ENCODE results near the gene DYNC1I1.

Gene DYNC1I1

DNA sequence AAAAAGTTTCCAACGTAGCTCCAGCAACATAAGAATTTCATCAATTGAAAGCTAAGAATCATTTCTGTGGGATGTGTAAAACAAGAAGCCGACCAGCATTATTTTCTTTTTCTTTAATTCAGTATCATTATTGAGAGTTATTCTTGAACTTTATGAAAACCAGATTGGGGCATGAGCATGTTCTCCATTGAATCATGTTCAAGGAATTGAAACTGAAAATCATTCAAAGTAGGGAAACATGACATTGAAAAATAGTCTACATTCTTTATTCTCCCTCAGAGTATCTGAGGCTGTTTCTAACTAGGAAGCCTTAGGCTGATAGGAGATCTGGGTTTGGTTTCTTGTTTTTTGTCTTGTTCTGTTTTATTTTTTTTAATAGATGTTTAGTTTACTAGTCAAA, 253.7 kb downstream of the DYNC1I1 start:
- H3K9ac ChIP-seq: no peak overlapping the region
- H3K4me3 ChIP-seq: no peak overlapping the region
- H3K27me3 ChIP-seq: no peaks in the 10 kb centered on the region
- no peak for TF ChIP-seq Cebpa-rat (IDR thresholded peaks at IDR 0.05)
- no peak overlapping the region for H3K27ac ChIP-seq
- H3K9me3 ChIP-seq: no peaks in the 10 kb centered on the region
- peaks cover 6% of the 10 kb centered on the region; the same call in 1 of the 2 replicates for H3K4me1 ChIP-seq
- no peaks in the 10 kb centered on the region for H4K20me1 ChIP-seq
- H3K4me2 ChIP-seq: no peak overlapping the region
- H3K36me3 ChIP-seq: no peaks in the 10 kb centered on the region

- H4K20me1 ChIP-seq: no peaks in the 10 kb centered on the region
- H3K4me1 ChIP-seq: peaks cover 6% of the 10 kb centered on the region; the same call in 1 of the 2 replicates
- H3K27ac ChIP-seq: no peak overlapping the region
- H3K4me3 ChIP-seq: no peak overlapping the region
- no peaks in the 10 kb centered on the region for H3K27me3 ChIP-seq
- H3K9me3 ChIP-seq: no peaks in the 10 kb centered on the region
- H3K9ac ChIP-seq: no peak overlapping the region
- H3K4me2 ChIP-seq: no peak overlapping the region
- TF ChIP-seq Cebpa-rat (IDR thresholded peaks at IDR 0.05): no peak
- no peaks in the 10 kb centered on the region for H3K36me3 ChIP-seq
Measured at GRCh38 chr7:96026611-96027010, 254.3 kb downstream of the DYNC1I1 start.

- H3K9ac ChIP-seq: no peak overlapping the region
Measured at GRCh38 chr7:96028729-96029128, 256.4 kb downstream of the DYNC1I1 start.

GRCh38 chr7:96033009-96033598, 260.8 kb downstream of the DYNC1I1 start:
- Histone ChIP-seq H3K9ac (no peak overlapping the region), H4K20me1 (no peaks in the 10 kb centered on the region), H3K9me3 (no peaks in the 10 kb centered on the region), H3K4me2 (no peak overlapping the region), H3K4me3 (no peak overlapping the region), H3K27me3 (no peaks in the 10 kb centered on the region), H3K36me3 (no peaks in the 10 kb centered on the region), H3K4me1 (peaks cover 6% of the 10 kb centered on the region; the same call in 1 of the 2 replicates), H3K27ac (no peak overlapping the region)
- TF ChIP-seq Cebpa-rat (IDR thresholded peaks at IDR 0.05): no peak

More at GRCh38 chr7:96028729-96029128, 256.4 kb downstream of the DYNC1I1 start:
- Histone ChIP-seq H3K9me3 (no peaks in the 10 kb centered on the region), H3K36me3 (no peaks in the 10 kb centered on the region), H3K27ac (no peak overlapping the region), H3K4me1 (peaks cover 6% of the 10 kb centered on the region; the same call in 1 of the 2 replicates), H3K27me3 (no peaks in the 10 kb centered on the region), H3K4me3 (no peak overlapping the region), H3K4me2 (no peak overlapping the region), H4K20me1 (no peaks in the 10 kb centered on the region)
- TF ChIP-seq Cebpa-rat (IDR thresholded peaks at IDR 0.05): no peak

DNA sequence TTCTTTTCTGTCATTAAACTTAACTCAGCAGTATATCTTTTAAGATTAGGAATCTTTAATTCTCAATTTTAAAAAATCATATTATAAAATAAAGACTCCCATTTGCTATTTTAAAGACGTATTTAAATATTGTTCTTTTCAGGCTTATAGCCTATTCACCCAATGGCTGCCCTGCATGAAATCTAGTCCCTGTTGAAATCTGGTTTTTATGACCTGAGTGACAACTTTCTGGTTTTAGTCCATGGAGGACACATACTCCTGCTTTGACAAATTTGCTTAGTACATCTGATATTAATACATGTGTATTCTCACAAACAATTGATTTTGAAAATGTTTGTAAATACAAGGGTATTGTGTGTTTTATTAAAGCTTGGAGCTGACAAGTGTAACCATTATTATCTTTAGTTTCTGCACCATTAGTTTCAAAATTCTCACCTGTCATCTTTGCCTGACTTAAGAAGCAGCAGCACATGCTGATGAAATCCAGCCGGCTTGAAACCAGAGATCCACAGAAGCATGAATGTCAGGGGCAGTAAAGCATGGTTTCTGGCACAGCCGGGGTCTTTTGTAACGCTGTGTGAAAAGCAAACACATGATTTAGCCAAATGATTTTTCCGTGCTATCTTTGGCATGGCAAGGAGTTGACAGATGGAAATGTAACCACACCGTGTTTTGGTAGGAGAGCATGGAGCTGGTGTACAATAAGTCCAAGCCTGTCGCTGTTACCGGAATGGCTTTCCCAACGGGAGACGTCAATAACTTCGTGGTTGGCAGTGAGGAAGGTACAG, 262.8 kb downstream of the DYNC1I1 start:
- H4K20me1 ChIP-seq: no peaks in the 10 kb centered on the region
- H3K4me3 ChIP-seq: no peak overlapping the region
- no peak overlapping the region for H3K27ac ChIP-seq
- no peaks in the 10 kb centered on the region for H3K27me3 ChIP-seq
- H3K4me1 ChIP-seq: no peaks in the 10 kb centered on the region
- no peak overlapping the region for H3K4me2 ChIP-seq
- no peak overlapping the region for H3K9ac ChIP-seq
- H3K9me3 ChIP-seq: no peaks in the 10 kb centered on the region
- no peaks in the 10 kb centered on the region for H3K36me3 ChIP-seq
- TF ChIP-seq Cebpa-rat (IDR thresholded peaks at IDR 0.05): no peak

- no peaks in the 10 kb centered on the region for H3K27me3 ChIP-seq
- H3K4me3 ChIP-seq: no peak overlapping the region
- no peaks in the 10 kb centered on the region for H3K36me3 ChIP-seq
- no peaks in the 10 kb centered on the region for H4K20me1 ChIP-seq
- H3K4me2 ChIP-seq: no peak overlapping the region
- TF ChIP-seq Cebpa-rat (IDR thresholded peaks at IDR 0.05): no peak
- H3K9me3 ChIP-seq: no peaks in the 10 kb centered on the region
- no peak overlapping the region for H3K27ac ChIP-seq
- no peaks in the 10 kb centered on the region for H3K4me1 ChIP-seq
- no peak overlapping the region for H3K9ac ChIP-seq
Measured at GRCh38 chr7:96040250-96040772, 268.0 kb downstream of the DYNC1I1 start.

DNA sequence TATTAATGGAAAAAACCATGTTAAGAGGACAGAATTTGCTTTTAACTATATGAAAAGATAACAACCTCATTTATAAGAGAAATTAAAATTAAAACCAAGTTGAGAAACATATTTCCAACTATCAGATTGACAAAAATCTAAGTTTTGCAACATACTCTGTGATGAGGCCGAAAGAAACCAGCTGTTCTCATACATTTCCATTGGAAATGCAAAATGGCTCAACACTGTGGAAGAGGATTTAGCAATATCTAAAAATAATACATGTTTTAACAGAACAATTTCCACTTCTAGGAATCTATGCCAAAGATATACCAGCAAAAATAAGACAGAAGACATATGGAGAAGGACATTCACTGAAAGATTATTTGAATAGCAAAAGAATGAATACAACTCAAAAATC, 268.8 kb downstream of the DYNC1I1 start:
- Histone ChIP-seq H3K4me1 (no peaks in the 10 kb centered on the region), H3K9me3 (no peaks in the 10 kb centered on the region), H3K4me2 (no peak overlapping the region), H3K4me3 (no peak overlapping the region), H3K9ac (no peak overlapping the region), H3K36me3 (no peaks in the 10 kb centered on the region), H4K20me1 (no peaks in the 10 kb centered on the region), H3K27me3 (no peaks in the 10 kb centered on the region), H3K27ac (no peak overlapping the region)
- TF ChIP-seq Cebpa-rat (IDR thresholded peaks at IDR 0.05): no peak

DNA sequence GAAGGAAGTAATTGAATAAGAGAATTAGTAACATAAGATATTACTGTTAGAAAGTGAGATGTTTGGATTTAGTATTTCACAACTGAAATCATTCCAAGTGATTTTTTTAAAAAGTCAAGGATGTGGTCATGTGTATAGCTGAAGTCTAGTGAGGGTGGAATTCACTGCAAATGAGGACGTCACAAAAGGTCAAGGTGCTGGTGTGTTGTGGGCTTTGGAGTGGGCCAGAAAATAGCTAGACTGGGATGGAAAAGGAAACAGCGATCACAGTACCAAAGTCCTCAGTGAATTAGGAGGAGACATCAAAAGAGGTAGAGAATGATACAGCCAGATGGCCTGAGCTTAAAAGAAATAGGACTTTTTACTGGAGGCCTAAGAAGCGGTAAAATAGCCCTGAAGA, 272.8 kb downstream of the DYNC1I1 start:
- TF ChIP-seq Cebpa-rat (IDR thresholded peaks at IDR 0.05): no peak
- Histone ChIP-seq H3K9ac (no peak overlapping the region), H3K9me3 (no peaks in the 10 kb centered on the region), H3K4me1 (no peaks in the 10 kb centered on the region), H3K27me3 (no peaks in the 10 kb centered on the region), H3K4me2 (no peak overlapping the region), H3K27ac (no peak overlapping the region), H3K4me3 (no peak overlapping the region), H4K20me1 (no peaks in the 10 kb centered on the region), H3K36me3 (no peaks in the 10 kb centered on the region)

DNA sequence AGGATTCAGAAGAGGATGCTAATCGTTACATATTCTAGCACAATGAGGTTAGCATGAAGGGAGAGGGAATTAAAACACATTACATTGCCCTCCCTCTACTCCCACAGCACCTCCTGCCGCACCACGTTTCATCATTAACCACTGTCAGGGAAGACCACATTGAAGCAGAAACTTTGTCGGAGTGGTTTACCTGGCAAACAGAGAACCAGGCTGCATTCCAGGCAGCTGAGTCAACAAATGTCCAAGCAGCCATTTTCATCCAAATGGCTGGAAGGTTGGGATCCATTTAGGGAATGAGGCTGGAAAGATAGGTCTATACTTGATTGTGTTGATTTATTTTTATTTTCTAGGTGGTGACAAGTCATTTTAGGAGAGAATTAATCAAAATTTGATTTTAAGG, 273.6 kb downstream of the DYNC1I1 start:
- no peak overlapping the region for H3K9ac ChIP-seq
- H3K27me3 ChIP-seq: no peaks in the 10 kb centered on the region
- no peaks in the 10 kb centered on the region for H3K9me3 ChIP-seq
- no peaks in the 10 kb centered on the region for H4K20me1 ChIP-seq
- H3K36me3 ChIP-seq: no peaks in the 10 kb centered on the region
- no peak overlapping the region for H3K4me2 ChIP-seq
- no peaks in the 10 kb centered on the region for H3K4me1 ChIP-seq
- no peak for TF ChIP-seq Cebpa-rat (IDR thresholded peaks at IDR 0.05)
- no peak overlapping the region for H3K4me3 ChIP-seq
- no peak overlapping the region for H3K27ac ChIP-seq

- no peaks in the 10 kb centered on the region for H3K9me3 ChIP-seq
- H3K27me3 ChIP-seq: no peaks in the 10 kb centered on the region
- H3K4me1 ChIP-seq: no peaks in the 10 kb centered on the region
- H4K20me1 ChIP-seq: no peaks in the 10 kb centered on the region
- no peak for TF ChIP-seq Cebpa-rat (IDR thresholded peaks at IDR 0.05)
- H3K9ac ChIP-seq: no peak overlapping the region
- no peaks in the 10 kb centered on the region for H3K36me3 ChIP-seq
- H3K4me2 ChIP-seq: no peak overlapping the region
- no peak overlapping the region for H3K4me3 ChIP-seq
- H3K27ac ChIP-seq: no peak overlapping the region
Measured at GRCh38 chr7:96052289-96052688, 279.9 kb downstream of the DYNC1I1 start.
